Endothelial cell of umbilical vein (primary cell): Measurements from ENCODE around the gene FGD5. TPM values are rescaled to one million over a fixed set of nuclear protein-coding genes. Genes with fewer than 3 reads are reported as not detected.

ENCODE experiments used
- BruUV-seq: library from RNA; stranded (reverse); fragments of 400-500 nt; replicated peaks from 2 replicates; lab custom pipeline; 2021; lab: Mats Ljungman, UMichigan
- CTCF ChIA-PET: fragments of 300-600, 350-600 bp; sonication (Branson Sonifier 250); formaldehyde crosslinking; loops from one replicate; lab custom pipeline; 2021; ENCODE audit warnings: antibody characterized with exemption, inconsistent platforms; lab: Charles Lee
- POLR2A ChIA-PET: fragments of 300-600, 350-600 bp; sonication (Branson Sonifier 250); formaldehyde crosslinking; loops from one replicate; lab custom pipeline; 2021; ENCODE audit warnings: antibody characterized with exemption, inconsistent platforms; lab: Charles Lee
- DNase-seq: peaks from one replicate; pipeline ENCODE4 v3.0.0-alpha.2; 2011; ENCODE audit warnings: low read depth, low spot score
- FAIRE-seq: peaks from 2 replicates; lab custom pipeline; 2011; peaks lifted over from hg19 to GRCh38; lab: Jason Lieb, UNC
- H2AFZ ChIP-seq: 2 replicates; pipeline ENCODE4 v1.6.0; 2012; ENCODE audit warnings: low read depth, low read length, control low read depth, inconsistent platforms
- H3K27ac ChIP-seq: 2 replicates; pipeline ENCODE4 v1.5.1; 2011; ENCODE audit warnings: low read depth, mild to moderate bottlenecking, control low read depth, low read length, moderate library complexity; ENCODE audit not compliant: insufficient read depth
- H3K27me3 ChIP-seq, 2 experiments: 2 replicates each; pipeline versions ENCODE4 v1.6.0 to v1.6.1; 2011; ENCODE audit warnings: low read length in 2 of 2, mixed read lengths in 1 of 2; ENCODE audit not compliant: control insufficient read depth in 2 of 2, insufficient read depth in 2 of 2
- H3K36me3 ChIP-seq, 2 experiments: 2 replicates in 1 of 2; 3 replicates in 1 of 2; pipeline ENCODE4 v1.5.1; 2011; ENCODE audit warnings: low read length in 2 of 2, mild to moderate bottlenecking in 1 of 2, moderate library complexity in 1 of 2; ENCODE audit not compliant: control insufficient read depth in 2 of 2, insufficient read depth in 2 of 2; ENCODE audit errors: extremely low read depth in 1 of 2
- H3K4me1 ChIP-seq: 3 replicates; pipeline ENCODE4 v1.5.1; 2011; ENCODE audit warnings: mild to moderate bottlenecking, low read length; ENCODE audit not compliant: control insufficient read depth, insufficient read depth; ENCODE audit errors: extremely low read depth
- H3K4me2 ChIP-seq: 2 replicates; pipeline ENCODE4 v1.6.1; 2011; ENCODE audit warnings: low read length, control low read depth, mixed read lengths; ENCODE audit not compliant: insufficient read depth
- H3K4me3 ChIP-seq, 3 experiments: fragments of 200-600 bp in 1 of 3; sonication (generic), shearing (Covaris generic) in 1 of 3; replicated peaks in 1 of 3; 2 replicates each; pipeline ENCODE4 v1.5.1; 2011 to 2016; ENCODE audit warnings: control low read depth in 3 of 3, low read length in 3 of 3, mild to moderate bottlenecking in 2 of 3, inconsistent platforms in 1 of 3, low read depth in 1 of 3, moderate library complexity in 1 of 3; ENCODE audit not compliant: insufficient read depth in 1 of 3
- H3K79me2 ChIP-seq: 2 replicates; pipeline ENCODE4 v1.6.0; 2012; ENCODE audit warnings: low read length, inconsistent platforms; ENCODE audit not compliant: control insufficient read depth, insufficient read depth
- H3K9ac ChIP-seq: replicated peaks from 2 replicates; pipeline ENCODE3; 2011; ENCODE audit warnings: low read length, control low read depth; ENCODE audit not compliant: insufficient read depth; ENCODE audit errors: extremely low read depth
- H3K9me1 ChIP-seq: replicated peaks from 3 replicates; pipeline ENCODE4 v1.6.0; 2011; ENCODE audit warnings: mild to moderate bottlenecking, low read length; ENCODE audit not compliant: control insufficient read depth, insufficient read depth; ENCODE audit errors: extremely low read depth
- H3K9me3 ChIP-seq: replicated peaks from 2 replicates; pipeline ENCODE4 v1.5.1; 2012; ENCODE audit warnings: low read length, inconsistent platforms; ENCODE audit not compliant: control insufficient read depth, insufficient read depth
- H4K20me1 ChIP-seq: replicated peaks from 2 replicates; pipeline ENCODE3; 2011; ENCODE audit warnings: mild to moderate bottlenecking, low read length; ENCODE audit not compliant: control insufficient read depth, insufficient read depth; ENCODE audit errors: extremely low read depth
- EZH2 ChIP-seq: IDR thresholded peaks from 2 replicates; pipeline ENCODE4 v1.6.1; 2012; ENCODE audit warnings: borderline replicate concordance, low read depth, mild to moderate bottlenecking, moderate library complexity, low read length, inconsistent platforms; ENCODE audit not compliant: severe bottlenecking
- FOS ChIP-seq: IDR thresholded peaks from 2 replicates; pipeline ENCODE4 v1.6.1; 2011; ENCODE audit warnings: mild to moderate bottlenecking, low read length, moderate library complexity, borderline replicate concordance; ENCODE audit not compliant: insufficient read depth
- GATA2 ChIP-seq: IDR thresholded peaks from 2 replicates; pipeline ENCODE4 v1.7.0; 2011; ENCODE audit warnings: low read depth, mild to moderate bottlenecking, moderate library complexity, mixed read lengths, low read length; ENCODE audit not compliant: insufficient read length, insufficient read depth
- JUN ChIP-seq: IDR thresholded peaks from 2 replicates; pipeline ENCODE4 v1.6.1; 2011; ENCODE audit warnings: borderline replicate concordance, low read depth; ENCODE audit not compliant: insufficient read length, insufficient read depth
- MYC ChIP-seq: IDR thresholded peaks from one replicate; pipeline ENCODE4 v1.6.1; 2011; ENCODE audit warnings: mild to moderate bottlenecking, low read depth, low read length
- POLR2A ChIP-seq: IDR thresholded peaks from 2 replicates; pipeline ENCODE4 v1.6.1; 2012; ENCODE audit warnings: low read depth, mild to moderate bottlenecking, control low read depth, low read length
- POLR2AphosphoS5 ChIP-seq: IDR thresholded peaks from 2 replicates; pipeline ENCODE4 v1.6.1; 2012; ENCODE audit warnings: low read depth, mild to moderate bottlenecking, control low read depth, low read length, moderate library complexity; ENCODE audit not compliant: insufficient read depth
- dilution Hi-C: fragments of 300-500 bp; cut with MboI; formaldehyde crosslinking; loops from one replicate; pipeline ENCODE4 v1.15.0; 2019; ENCODE audit warnings: low sequenced_read_pairs; ENCODE audit not compliant: extremely low pct_ligation_motif_present
- intact Hi-C: fragments of 100-400 bp; cut with micrococcal nuclease; formaldehyde crosslinking; loops from one replicate; pipeline ENCODE4 v1.10.0; 2022
- polyA plus RNA-seq, 4 experiments: library from polyadenylated mRNA; depleted of rRNA in 3 of 4; stranded (reverse) in 3 of 4; unstranded in 1 of 4; fragments of >200 nt; gene quantifications; 2 replicates each; pipeline versions ENCODE4 v1.2.1 to v1.2.3, GENCODE V29; 2011 to 2012; ENCODE audit warnings: missing spikeins in 1 of 4
- total RNA-seq: library from RNA; stranded (reverse); gene quantifications from 2 replicates; pipeline ENCODE4 v1.2.3, GENCODE V29; 2021
- TF ChIP-seq, protein P1 (sequence below), 2 donors: IDR thresholded peaks; 1 replicate in 1 of 2; 2 replicates in 1 of 2; pipeline ENCODE4 v1.5.1; 2011; ENCODE audit warnings: low read length in 2 of 2, mild to moderate bottlenecking in 2 of 2, moderate library complexity in 2 of 2, control low read depth in 1 of 2, inconsistent platforms in 1 of 2, low read depth in 1 of 2; ENCODE audit not compliant: insufficient read depth in 1 of 2; ENCODE audit errors: extremely low read depth in 1 of 2
- TF ChIP-seq, protein P2 (sequence below): IDR thresholded peaks from 2 replicates; pipeline ENCODE4 v1.6.1; 2011; ENCODE audit not compliant: insufficient read depth, insufficient read length

Gene FGD5
- total and polyA plus RNA-seq, 2 donors (not counting 3 experiments of a cell fraction or from before 2014, with no cell fraction given): 49.6 to 134 TPM

DNA sequence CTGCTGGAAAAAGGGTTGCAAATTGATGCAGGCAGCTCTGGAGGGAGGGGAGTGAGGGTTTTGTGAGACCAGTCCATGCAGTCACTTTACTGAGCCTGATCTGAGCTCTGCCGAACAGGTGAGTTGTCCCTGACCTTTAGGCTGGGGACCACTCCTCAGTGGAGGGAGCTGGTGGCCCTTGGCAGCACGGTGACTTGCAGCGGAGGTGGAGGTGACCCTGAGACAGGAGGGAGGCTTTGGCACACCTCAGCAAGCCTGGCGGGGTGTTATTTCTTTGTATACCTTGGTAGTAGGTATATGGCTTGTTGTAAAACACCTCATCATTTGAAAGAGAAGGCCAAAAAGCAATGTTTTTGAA lies 43.5 kb downstream of the FGD5 start:
- no TSS peak for BruUV-seq
- no peak overlapping the region for H2AFZ ChIP-seq
- intact Hi-C loops: loop anchor here (2.0 to 5.0 kb wide), 2 partner anchors 15 to 50 kb away; no protein-coding TSS in a partner anchor
- ChIA-PET CTCF (interaction anchor here (1.1 to 1.9 kb wide), 6 partner anchors 13 to 81 kb away, joined by 3 to 11 read pairs (median 4); no protein-coding TSS in a partner anchor), POLR2A (no interaction called here)
- FAIRE-seq (no peak), DNase-seq (no peak)
- H3K4me2 ChIP-seq: no peak overlapping the region
- no peak overlapping the region for H3K9ac ChIP-seq
- H3K9me3 ChIP-seq: no peaks in the 10 kb centered on the region
- dilution Hi-C loops: no loop called here
- H3K9me1 ChIP-seq: no peaks in the 10 kb centered on the region
- no peaks in the 10 kb centered on the region for H3K27me3 ChIP-seq
- peaks cover 3% of the 10 kb centered on the region for H4K20me1 ChIP-seq
- TF ChIP-seq MYC: no peak
- no peak for TF ChIP-seq POLR2AphosphoS5
- TF ChIP-seq, protein P1, sequence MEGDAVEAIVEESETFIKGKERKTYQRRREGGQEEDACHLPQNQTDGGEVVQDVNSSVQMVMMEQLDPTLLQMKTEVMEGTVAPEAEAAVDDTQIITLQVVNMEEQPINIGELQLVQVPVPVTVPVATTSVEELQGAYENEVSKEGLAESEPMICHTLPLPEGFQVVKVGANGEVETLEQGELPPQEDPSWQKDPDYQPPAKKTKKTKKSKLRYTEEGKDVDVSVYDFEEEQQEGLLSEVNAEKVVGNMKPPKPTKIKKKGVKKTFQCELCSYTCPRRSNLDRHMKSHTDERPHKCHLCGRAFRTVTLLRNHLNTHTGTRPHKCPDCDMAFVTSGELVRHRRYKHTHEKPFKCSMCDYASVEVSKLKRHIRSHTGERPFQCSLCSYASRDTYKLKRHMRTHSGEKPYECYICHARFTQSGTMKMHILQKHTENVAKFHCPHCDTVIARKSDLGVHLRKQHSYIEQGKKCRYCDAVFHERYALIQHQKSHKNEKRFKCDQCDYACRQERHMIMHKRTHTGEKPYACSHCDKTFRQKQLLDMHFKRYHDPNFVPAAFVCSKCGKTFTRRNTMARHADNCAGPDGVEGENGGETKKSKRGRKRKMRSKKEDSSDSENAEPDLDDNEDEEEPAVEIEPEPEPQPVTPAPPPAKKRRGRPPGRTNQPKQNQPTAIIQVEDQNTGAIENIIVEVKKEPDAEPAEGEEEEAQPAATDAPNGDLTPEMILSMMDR (IDR thresholded peaks at IDR 0.05; ENCODE audit: extremely low read depth in 1 of 2, insufficient read depth in 1 of 2, low read depth in 1 of 2, low read length in 2 of 2): no peak
- TF ChIP-seq POLR2A: no peak
- TF ChIP-seq, protein P2, sequence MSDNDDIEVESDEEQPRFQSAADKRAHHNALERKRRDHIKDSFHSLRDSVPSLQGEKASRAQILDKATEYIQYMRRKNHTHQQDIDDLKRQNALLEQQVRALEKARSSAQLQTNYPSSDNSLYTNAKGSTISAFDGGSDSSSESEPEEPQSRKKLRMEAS: no peak
- no peak for TF ChIP-seq JUN
- TF ChIP-seq EZH2: no peak
- no peak for TF ChIP-seq GATA2
- TF ChIP-seq FOS: no peak
- H3K27ac ChIP-seq: no peak overlapping the region
- no peak overlapping the region for H3K4me3 ChIP-seq
- peaks cover 45% of the 10 kb centered on the region for H3K79me2 ChIP-seq
- peaks cover 10 to 26% of the 10 kb centered on the region in 2 experiments for H3K36me3 ChIP-seq
- peaks cover 24% of the 10 kb centered on the region for H3K4me1 ChIP-seq
